ENCODE measurements around the gene SPRED3.
A peak's percentile ranks its signal among the peaks of the same experiment; 100 is the strongest.

SPRED3 gene

DNA sequence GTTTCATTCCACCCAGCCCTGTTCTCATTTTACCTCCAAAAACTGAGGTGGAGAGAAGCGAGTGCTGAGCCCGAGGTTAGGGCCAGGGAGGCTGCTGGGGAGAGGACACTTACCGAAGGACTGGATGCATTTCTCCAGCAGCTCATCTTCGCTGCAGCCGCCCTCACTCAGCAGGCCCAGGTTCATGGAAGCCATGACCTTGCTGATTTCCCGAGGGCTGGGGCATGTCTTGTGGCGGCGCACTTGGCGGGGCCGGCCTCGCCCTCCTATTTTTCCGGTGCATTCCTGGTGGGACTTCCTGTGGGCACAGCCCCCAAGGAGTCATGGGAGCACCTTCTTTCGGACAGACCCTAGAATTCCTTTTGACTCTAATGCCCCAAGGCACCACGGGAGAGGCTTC lies 33.4 kb downstream of the SPRED3 start:
- H3K27me3 ChIP-seq (ENCODE audit: low read depth, low read length): no peaks in the 10 kb centered on the region
- H3K9ac ChIP-seq (ENCODE audit: low read length): no peak overlapping the region
- H3K4me2 ChIP-seq (ENCODE audit: low read length): no peak overlapping the region
- H4K20me1 ChIP-seq (ENCODE audit: insufficient read depth, low read length): 0 out of 2 replicates have a peak, but pooled peaks cover 4% of the 10 kb centered on the region
- H3K9me3 ChIP-seq (ENCODE audit: insufficient read depth, low read length): no peaks in the 10 kb centered on the region
- H3K4me1 ChIP-seq (ENCODE audit: low read length): peaks cover 61% of the 10 kb centered on the region
- no peak overlapping the region for H3K4me3 ChIP-seq (ENCODE audit: low read length)
- no peak for TF ChIP-seq EZH2phosphoT487 (IDR thresholded peaks at IDR 0.05; ENCODE audit: low read depth)
- TF ChIP-seq CTCF (IDR thresholded peaks at IDR 0.05; ENCODE audit: low read depth, low read length): no peak
- H3K27ac ChIP-seq (ENCODE audit: low read length): no peak overlapping the region
- peaks cover 52% of the 10 kb centered on the region for H3K36me3 ChIP-seq (replicated peaks; ENCODE audit: low read depth, low read length)
- peaks cover 27% of the 10 kb centered on the region for H3K79me2 ChIP-seq (ENCODE audit: low read length)
- H2AFZ ChIP-seq (ENCODE audit: low read depth, low read length): no peak overlapping the region

GRCh38 chr19:38422438-38422837 lies 33.9 kb downstream of the SPRED3 start:
- Histone ChIP-seq H3K36me3 (replicated peaks; ENCODE audit: low read depth, low read length) (peaks cover 46% of the 10 kb centered on the region), H3K4me1 (ENCODE audit: low read length) (peaks cover 55% of the 10 kb centered on the region), H4K20me1 (ENCODE audit: insufficient read depth, low read length) (0 out of 2 replicates have a peak, but pooled peaks cover 4% of the 10 kb centered on the region), H2AFZ (ENCODE audit: low read depth, low read length) (no peak overlapping the region), H3K27me3 (ENCODE audit: low read depth, low read length) (no peaks in the 10 kb centered on the region), H3K27ac (ENCODE audit: low read length) (no peak overlapping the region), H3K9me3 (ENCODE audit: insufficient read depth, low read length) (no peaks in the 10 kb centered on the region), H3K4me2 (ENCODE audit: low read length) (no peak overlapping the region), H3K79me2 (ENCODE audit: low read length) (peaks cover 27% of the 10 kb centered on the region), H3K4me3 (ENCODE audit: low read length) (no peak overlapping the region), H3K9ac (ENCODE audit: low read length) (no peak overlapping the region)
- TF ChIP-seq EZH2phosphoT487 (IDR thresholded peaks at IDR 0.05; ENCODE audit: low read depth) (no peak), CTCF (IDR thresholded peaks at IDR 0.05; ENCODE audit: low read depth, low read length) (no peak)

GRCh38 chr19:38424272-38424671 lies 35.8 kb downstream of the SPRED3 start:
- peak overlapping the region; percentile 96 for H3K4me2 ChIP-seq (ENCODE audit: low read length)
- no peaks in the 10 kb centered on the region for H3K27me3 ChIP-seq (ENCODE audit: low read depth, low read length)
- H3K27ac ChIP-seq (ENCODE audit: low read length): no peak overlapping the region
- 0 out of 2 replicates have a peak, but pooled peaks cover 4% of the 10 kb centered on the region for H4K20me1 ChIP-seq (ENCODE audit: insufficient read depth, low read length)
- H3K9me3 ChIP-seq (ENCODE audit: insufficient read depth, low read length): no peaks in the 10 kb centered on the region
- TF ChIP-seq CTCF (IDR thresholded peaks at IDR 0.05; ENCODE audit: low read depth, low read length): no peak
- no peak for TF ChIP-seq EZH2phosphoT487 (IDR thresholded peaks at IDR 0.05; ENCODE audit: low read depth)
- peak overlapping the region; percentile 88 for H3K4me3 ChIP-seq (ENCODE audit: low read length)
- no peak overlapping the region for H2AFZ ChIP-seq (ENCODE audit: low read depth, low read length)
- H3K9ac ChIP-seq (ENCODE audit: low read length): no peak overlapping the region
- H3K4me1 ChIP-seq (ENCODE audit: low read length): peaks cover 54% of the 10 kb centered on the region
- peaks cover 27% of the 10 kb centered on the region for H3K79me2 ChIP-seq (ENCODE audit: low read length)
- peaks cover 34% of the 10 kb centered on the region for H3K36me3 ChIP-seq (replicated peaks; ENCODE audit: low read depth, low read length)

DNA sequence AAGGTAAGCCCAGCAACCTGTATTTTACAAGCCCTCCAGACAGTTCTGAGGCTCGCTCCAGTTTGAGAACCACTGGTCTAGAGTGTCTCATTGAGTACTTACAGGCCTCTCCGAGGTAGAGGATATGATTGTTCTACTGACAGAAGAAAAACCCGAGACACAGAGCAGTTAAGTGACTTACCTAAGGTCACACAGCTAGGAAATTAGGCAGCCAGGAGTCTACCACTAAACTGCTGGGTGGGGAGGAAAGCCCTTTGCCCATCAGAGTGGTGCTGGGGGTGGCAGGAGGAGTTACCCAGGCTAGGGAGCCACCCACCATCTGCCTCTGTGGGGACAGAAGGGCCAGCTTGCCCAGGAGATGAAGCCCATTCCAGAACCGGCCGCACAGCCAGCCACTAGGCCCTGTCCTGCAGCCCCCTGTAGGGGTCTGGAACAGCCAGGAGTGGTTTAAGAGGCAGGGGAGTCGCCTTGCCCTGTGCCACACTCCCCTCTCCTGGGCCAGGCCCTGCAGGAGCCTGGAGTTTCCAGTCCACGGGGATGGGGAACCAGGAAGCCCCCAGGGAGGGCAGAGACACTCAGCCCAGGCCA lies 36.8 kb downstream of the SPRED3 start:
- TF ChIP-seq CTCF (IDR thresholded peaks at IDR 0.05; ENCODE audit: low read depth, low read length) (no peak), EZH2phosphoT487 (IDR thresholded peaks at IDR 0.05; ENCODE audit: low read depth) (no peak)
- Histone ChIP-seq H3K4me2 (ENCODE audit: low read length) (peak overlapping the region; percentile 96), H3K4me1 (ENCODE audit: low read length) (peaks cover 54% of the 10 kb centered on the region), H3K9me3 (ENCODE audit: insufficient read depth, low read length) (no peaks in the 10 kb centered on the region), H3K9ac (ENCODE audit: low read length) (peak overlapping the region; percentile 96), H3K4me3 (ENCODE audit: low read length) (peak overlapping the region; percentile 88), H3K79me2 (ENCODE audit: low read length) (peaks cover 27% of the 10 kb centered on the region), H2AFZ (ENCODE audit: low read depth, low read length) (no peak overlapping the region), H3K27me3 (ENCODE audit: low read depth, low read length) (no peaks in the 10 kb centered on the region), H3K27ac (ENCODE audit: low read length) (peak overlapping the region; percentile 96), H3K36me3 (replicated peaks; ENCODE audit: low read depth, low read length) (peaks cover 26% of the 10 kb centered on the region), H4K20me1 (ENCODE audit: insufficient read depth, low read length) (no peaks in the 10 kb centered on the region)
